ENCODE data around the gene SEPTIN5.
A peak's percentile ranks its signal among the peaks of the same experiment; 100 is the strongest.

SEPTIN5 gene

GRCh38 chr22:19731361-19732135 lies 17.2 kb downstream of the SEPTIN5 start:
- DNase-seq: no peak

GRCh38 chr22:19732403-19733113 lies 18.3 kb downstream of the SEPTIN5 start:
- no peak for DNase-seq

GRCh38 chr22:19733755-19734154 lies 19.5 kb downstream of the SEPTIN5 start:
- no peak for DNase-seq

- DNase-seq: no peak
These were observed 19.9 kb downstream of the SEPTIN5 start for GRCh38 chr22:19734163-19734562.

GRCh38 chr22:19734837-19735382 lies 20.6 kb downstream of the SEPTIN5 start:
- no peak for DNase-seq

GRCh38 chr22:19735665-19736510 lies 21.6 kb downstream of the SEPTIN5 start:
- no peak for DNase-seq

GRCh38 chr22:19737846-19738663 lies 23.8 kb downstream of the SEPTIN5 start:
- DNase-seq: no peak

- DNase-seq: peak in 2 of 58 donors; percentile 20 to 39
These were observed 24.6 kb downstream of the SEPTIN5 start for GRCh38 chr22:19738664-19739447.

GRCh38 chr22:19739448-19739895 lies 25.2 kb downstream of the SEPTIN5 start:
- no peak for DNase-seq

GRCh38 chr22:19739911-19740449 lies 25.7 kb downstream of the SEPTIN5 start:
- DNase-seq: no peak

- no peak for DNase-seq
These were observed 26.3 kb downstream of the SEPTIN5 start for GRCh38 chr22:19740586-19740985.

GRCh38 chr22:19741053-19741452 lies 26.8 kb downstream of the SEPTIN5 start:
- DNase-seq: no peak

GRCh38 chr22:19742160-19743066 lies 28.1 kb downstream of the SEPTIN5 start:
- peak in 1 of 58 donors; percentile 20 for DNase-seq

- no peak for DNase-seq
These were observed 28.8 kb downstream of the SEPTIN5 start for GRCh38 chr22:19743081-19743480.

- no peak for DNase-seq
These were observed 29.3 kb downstream of the SEPTIN5 start for GRCh38 chr22:19743651-19744050.

- no peak for DNase-seq
These were observed 30.2 kb downstream of the SEPTIN5 start for GRCh38 chr22:19744350-19745006.
